DOHH2 (cell line): Measurements from ENCODE around the gene MEAF6.

ENCODE experiments used
- CTCF ChIP-seq: fragments of 200-600 bp; sonication (generic); IDR thresholded peaks from one replicate; pipeline ENCODE4 v1.5.1; 2014; ENCODE audit warnings: antibody characterized with exemption, mild to moderate bottlenecking, low read depth, low read length; ENCODE audit not compliant: poor library complexity, severe bottlenecking
- EZH2phosphoT487 ChIP-seq: fragments of 200-600 bp; sonication (generic); IDR thresholded peaks from 2 replicates; pipeline ENCODE4 v1.6.1; 2017; ENCODE audit warnings: borderline replicate concordance, mild to moderate bottlenecking, antibody characterized with exemption, low read length, moderate library complexity, mixed read lengths

- TF ChIP-seq CTCF, result no peak
- no peak for TF ChIP-seq EZH2phosphoT487
Measured at GRCh38 chr1:37469386-37469785, 45.2 kb downstream of the MEAF6 start.
